ENCODE measurements around the gene TMEM60.

Gene TMEM60

DNA sequence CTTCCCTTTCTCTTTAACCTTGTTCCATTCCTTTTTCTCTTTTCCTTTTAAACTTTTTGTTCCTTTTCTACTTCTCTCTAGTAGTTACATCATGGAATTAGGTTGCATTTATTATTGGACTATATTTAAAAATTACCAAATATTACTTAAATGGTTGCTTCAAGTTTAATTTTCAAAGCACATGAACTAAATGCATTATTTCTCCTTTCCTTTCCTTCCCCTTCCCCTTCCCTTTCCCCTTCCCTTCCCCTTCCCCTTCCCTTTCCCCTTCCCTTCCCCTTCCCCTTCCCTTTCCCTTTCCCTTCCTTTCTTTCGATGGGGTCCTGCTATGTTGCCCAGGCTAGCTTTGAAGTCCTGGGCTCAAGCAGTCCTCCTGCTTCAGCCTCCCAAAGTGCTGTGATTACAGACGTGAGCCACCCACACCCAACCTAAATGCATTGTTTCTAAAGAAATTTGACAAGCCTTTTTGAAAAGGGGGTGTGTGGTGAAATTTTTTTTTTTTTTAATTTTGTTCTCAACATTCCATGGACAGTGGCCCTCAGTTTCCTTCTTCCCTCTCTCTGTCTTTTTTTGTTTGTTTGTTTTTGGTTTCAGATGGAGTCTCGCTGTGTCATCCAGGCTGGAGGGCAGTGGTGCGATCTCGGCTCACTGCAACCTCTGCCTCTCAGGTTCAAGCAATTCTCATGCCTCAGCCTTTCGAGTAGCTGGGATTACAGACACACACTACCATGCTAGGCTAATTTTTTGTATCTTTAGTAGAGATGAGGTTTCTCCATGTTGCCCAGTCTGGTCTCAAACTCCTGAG is 31.2 kb downstream of the TMEM60 start:
- Mint-ChIP-seq H3K27ac (peak overlapping the region; percentile 28 to 81 (median 76)), H3K36me3 (ENCODE audit: low read depth) (peaks cover 37% of the 10 kb centered on the region), H3K4me3 (no peak overlapping the region), H3K4me1 (peaks cover 5% of the 10 kb centered on the region), H3K27me3 (ENCODE audit: low read depth) (no peaks in the 10 kb centered on the region), H3K9me3 (no peaks in the 10 kb centered on the region)
- TF ChIP-seq, protein P1, sequence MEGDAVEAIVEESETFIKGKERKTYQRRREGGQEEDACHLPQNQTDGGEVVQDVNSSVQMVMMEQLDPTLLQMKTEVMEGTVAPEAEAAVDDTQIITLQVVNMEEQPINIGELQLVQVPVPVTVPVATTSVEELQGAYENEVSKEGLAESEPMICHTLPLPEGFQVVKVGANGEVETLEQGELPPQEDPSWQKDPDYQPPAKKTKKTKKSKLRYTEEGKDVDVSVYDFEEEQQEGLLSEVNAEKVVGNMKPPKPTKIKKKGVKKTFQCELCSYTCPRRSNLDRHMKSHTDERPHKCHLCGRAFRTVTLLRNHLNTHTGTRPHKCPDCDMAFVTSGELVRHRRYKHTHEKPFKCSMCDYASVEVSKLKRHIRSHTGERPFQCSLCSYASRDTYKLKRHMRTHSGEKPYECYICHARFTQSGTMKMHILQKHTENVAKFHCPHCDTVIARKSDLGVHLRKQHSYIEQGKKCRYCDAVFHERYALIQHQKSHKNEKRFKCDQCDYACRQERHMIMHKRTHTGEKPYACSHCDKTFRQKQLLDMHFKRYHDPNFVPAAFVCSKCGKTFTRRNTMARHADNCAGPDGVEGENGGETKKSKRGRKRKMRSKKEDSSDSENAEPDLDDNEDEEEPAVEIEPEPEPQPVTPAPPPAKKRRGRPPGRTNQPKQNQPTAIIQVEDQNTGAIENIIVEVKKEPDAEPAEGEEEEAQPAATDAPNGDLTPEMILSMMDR (IDR thresholded peaks at IDR 0.05; ENCODE audit: unreplicated experiment in 3 of 3), result no peak

DNA sequence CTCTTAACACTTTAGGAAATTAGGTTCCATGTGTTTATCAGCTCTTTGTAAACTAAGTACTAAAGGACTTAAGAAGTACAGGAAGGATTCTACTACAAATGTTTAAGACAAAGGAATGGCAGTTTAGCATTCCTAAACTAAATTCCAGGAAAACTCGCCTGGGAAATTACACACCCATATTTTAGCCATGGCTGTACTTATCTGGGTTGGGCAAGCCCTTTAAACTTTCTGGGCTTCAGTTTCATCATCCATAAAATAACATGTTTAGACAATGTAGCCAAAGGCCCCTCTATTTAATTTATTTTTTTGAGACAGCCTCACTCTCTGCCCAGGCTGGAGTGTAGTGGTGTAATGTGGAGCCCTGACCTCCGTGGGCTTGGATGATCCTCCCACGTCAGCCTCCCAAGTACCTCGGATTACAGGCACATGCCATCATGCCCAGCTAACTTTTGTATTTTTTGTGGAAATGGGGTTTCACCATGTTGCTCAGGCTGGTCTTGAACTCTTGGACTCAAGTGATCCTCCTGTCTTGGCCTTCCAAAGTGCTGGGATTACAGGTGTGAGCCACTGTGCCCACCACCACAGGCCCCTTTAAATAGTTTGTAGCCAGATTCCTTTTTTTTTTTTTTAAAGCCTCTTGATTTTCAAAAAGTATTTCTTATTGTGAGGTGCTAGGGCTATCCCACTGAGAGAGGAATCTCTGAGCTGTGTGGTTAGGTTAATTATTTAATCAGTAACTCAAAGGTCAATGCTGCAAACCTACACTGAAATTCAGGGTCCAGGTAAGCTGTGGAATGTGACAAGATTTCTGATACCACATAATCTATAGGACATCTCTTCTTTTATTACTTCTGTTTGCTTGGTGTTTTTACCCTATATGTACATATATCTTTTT is 32.1 kb downstream of the TMEM60 start:
- H3K4me1 Mint-ChIP-seq, result peaks cover 5% of the 10 kb centered on the region
- no peaks in the 10 kb centered on the region for H3K27me3 Mint-ChIP-seq (ENCODE audit: low read depth)
- peak overlapping the region; percentile 28 to 81 (median 76) for H3K27ac Mint-ChIP-seq
- TF ChIP-seq, protein P1 (IDR thresholded peaks at IDR 0.05; ENCODE audit: unreplicated experiment in 3 of 3), result no peak
- no peaks in the 10 kb centered on the region for H3K9me3 Mint-ChIP-seq
- H3K36me3 Mint-ChIP-seq (ENCODE audit: low read depth), result peaks cover 35% of the 10 kb centered on the region
- no peak overlapping the region for H3K4me3 Mint-ChIP-seq

DNA sequence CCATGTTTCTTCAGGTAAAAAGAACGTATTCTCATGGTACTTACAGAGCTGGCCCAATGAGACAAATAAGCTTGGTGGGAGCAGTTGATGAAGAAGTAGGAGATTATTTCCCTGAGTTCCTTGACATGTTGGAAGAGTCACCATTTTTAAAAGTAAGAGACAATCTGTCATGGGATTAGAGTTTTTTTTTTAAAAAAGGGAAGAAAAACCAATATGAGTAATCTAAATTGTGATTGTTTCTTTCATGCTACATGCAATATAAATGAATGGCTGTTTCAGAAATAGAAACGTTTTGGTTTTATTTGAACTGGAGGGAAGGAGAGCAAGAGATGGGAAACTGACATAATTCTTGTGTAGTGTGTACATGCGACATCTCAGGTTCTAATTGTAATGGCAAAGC is 32.8 kb downstream of the TMEM60 start:
- TF ChIP-seq, protein P1 (IDR thresholded peaks at IDR 0.05; ENCODE audit: unreplicated experiment in 3 of 3), result no peak
- Mint-ChIP-seq H3K27me3 (ENCODE audit: low read depth) (no peaks in the 10 kb centered on the region), H3K9me3 (no peaks in the 10 kb centered on the region), H3K4me3 (no peak overlapping the region), H3K27ac (peak overlapping the region; percentile 28 to 81 (median 71)), H3K4me1 (peaks cover 5% of the 10 kb centered on the region), H3K36me3 (ENCODE audit: low read depth) (peaks cover 31% of the 10 kb centered on the region)

DNA sequence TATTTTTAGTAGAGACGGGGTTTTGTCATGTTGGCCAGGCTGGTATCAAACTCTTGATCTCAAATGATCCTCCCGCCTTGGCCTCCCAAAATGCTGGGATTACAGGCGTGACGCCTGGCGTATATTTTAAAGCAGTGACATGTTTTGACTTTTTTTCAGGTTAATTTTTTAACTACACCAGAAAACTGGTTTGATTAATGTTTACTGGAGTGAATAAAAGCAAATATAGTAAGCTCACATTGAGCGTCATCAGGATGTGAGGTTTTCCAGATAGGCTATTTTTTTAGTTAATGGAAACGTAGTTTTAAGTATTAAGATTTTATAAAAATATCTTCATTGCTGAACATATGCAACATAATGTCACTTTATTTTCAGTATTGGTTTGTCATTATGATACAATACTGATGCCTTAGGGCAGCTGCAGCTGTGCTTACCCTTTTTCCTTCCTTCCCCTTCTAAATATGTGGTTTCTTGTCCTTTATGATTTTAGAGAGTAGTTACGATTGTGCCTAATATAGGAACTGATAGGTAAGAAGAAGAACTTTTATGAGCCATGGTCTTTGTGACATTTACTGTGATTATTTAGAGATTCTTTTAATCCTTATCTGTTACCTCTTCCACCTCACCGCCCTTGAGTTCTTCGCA is 37.3 kb downstream of the TMEM60 start:
- H3K4me1 Mint-ChIP-seq, result peaks cover 5% of the 10 kb centered on the region
- H3K4me3 Mint-ChIP-seq, result no peak overlapping the region
- peaks cover 4% of the 10 kb centered on the region for H3K36me3 Mint-ChIP-seq (ENCODE audit: low read depth)
- peak overlapping the region in 2 of 3 experiments; percentile 10 to 30 for H3K27ac Mint-ChIP-seq
- H3K27me3 Mint-ChIP-seq (ENCODE audit: low read depth), result no peaks in the 10 kb centered on the region
- TF ChIP-seq, protein P1 (IDR thresholded peaks at IDR 0.05; ENCODE audit: unreplicated experiment in 3 of 3), result no peak
- no peaks in the 10 kb centered on the region for H3K9me3 Mint-ChIP-seq

DNA sequence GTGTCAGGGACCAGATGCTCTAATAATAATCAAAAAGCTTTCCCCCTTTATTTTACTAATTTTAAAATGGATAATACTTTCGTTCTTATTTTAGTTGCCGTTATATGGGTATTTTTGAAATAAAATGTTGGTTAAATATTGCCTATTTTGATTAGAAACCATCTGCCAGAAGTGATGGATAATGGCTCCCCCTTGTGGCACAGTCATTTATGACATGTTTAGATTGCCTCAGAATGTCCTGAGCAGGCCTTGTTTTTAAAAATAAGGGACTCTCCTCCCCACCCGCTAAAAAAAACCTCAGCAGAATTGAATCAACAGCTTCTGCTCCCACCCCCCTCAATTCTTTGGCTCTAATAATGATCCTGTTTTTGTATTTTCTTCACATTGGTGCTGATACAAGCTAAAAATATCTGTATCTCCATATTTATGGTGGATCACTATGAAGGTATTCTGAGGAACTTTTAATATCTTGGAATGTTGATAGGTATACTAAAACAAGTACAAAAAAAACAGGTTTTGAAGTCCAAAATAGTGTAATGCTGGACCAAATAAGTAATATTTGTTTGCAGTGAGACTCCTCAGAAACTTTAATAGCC is 38.8 kb downstream of the TMEM60 start:
- no peak overlapping the region for H3K4me3 Mint-ChIP-seq
- H3K36me3 Mint-ChIP-seq (ENCODE audit: low read depth), result no peaks in the 10 kb centered on the region
- peaks cover 5% of the 10 kb centered on the region for H3K4me1 Mint-ChIP-seq
- H3K9me3 Mint-ChIP-seq, result no peaks in the 10 kb centered on the region
- H3K27ac Mint-ChIP-seq, result peak overlapping the region in 2 of 3 experiments; percentile 16 to 33
- no peaks in the 10 kb centered on the region for H3K27me3 Mint-ChIP-seq (ENCODE audit: low read depth)
- TF ChIP-seq, protein P1 (IDR thresholded peaks at IDR 0.05; ENCODE audit: unreplicated experiment in 3 of 3), result peak; percentile 84 to 86 (median 85)

All from nephron (organoid).